Stimulated activated CD4-positive, alpha-beta T cell treated with anti-CD3 and anti-CD28 coated beads, Interleukin-2, amount 100 ng/mL, for 4 hours (primary cell): Measurements from ENCODE around the gene NOL4L.

Experiments used
- DNase-seq: peaks from one replicate; pipeline ENCODE4 v3.0.0-alpha.2; 2020; ENCODE audit warnings: low read depth

Gene NOL4L

DNA sequence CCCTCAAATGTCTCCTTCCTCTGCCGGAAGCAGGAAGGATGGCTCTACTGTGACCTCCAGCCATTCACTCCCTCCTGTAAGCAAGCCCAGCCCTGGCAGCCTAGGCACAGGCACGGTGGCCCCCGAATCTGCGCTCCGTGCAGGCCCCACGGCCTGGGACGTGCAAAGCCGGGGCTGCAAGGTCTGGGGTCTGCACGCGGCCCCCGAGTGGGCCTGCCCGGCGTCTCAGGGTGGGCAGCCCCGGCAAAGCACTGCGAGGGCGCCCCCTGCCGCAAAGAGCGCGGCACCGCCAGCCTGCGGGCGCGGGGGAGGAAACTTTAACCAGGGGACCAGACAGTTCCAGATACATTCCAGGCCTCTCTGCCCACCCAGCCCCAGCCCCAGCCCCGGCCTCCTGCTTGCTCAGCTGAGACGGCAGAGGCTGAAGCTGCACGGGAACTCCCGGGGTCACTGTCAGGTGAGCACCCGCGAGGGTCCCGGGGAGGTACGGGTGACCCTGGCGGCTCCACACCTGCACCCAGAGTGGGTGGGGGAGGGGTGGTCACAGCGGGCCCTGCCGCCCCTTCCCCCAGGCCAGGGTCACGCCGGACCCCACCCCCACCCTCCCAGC is 128.2 kb downstream of the NOL4L start:
- DNase-seq, result no peak

GRCh38 chr20:32455901-32456701 is 129.0 kb downstream of the NOL4L start:
- DNase-seq, result no peak

GRCh38 chr20:32455171-32455900 is 129.8 kb downstream of the NOL4L start:
- DNase-seq, result no peak

DNA sequence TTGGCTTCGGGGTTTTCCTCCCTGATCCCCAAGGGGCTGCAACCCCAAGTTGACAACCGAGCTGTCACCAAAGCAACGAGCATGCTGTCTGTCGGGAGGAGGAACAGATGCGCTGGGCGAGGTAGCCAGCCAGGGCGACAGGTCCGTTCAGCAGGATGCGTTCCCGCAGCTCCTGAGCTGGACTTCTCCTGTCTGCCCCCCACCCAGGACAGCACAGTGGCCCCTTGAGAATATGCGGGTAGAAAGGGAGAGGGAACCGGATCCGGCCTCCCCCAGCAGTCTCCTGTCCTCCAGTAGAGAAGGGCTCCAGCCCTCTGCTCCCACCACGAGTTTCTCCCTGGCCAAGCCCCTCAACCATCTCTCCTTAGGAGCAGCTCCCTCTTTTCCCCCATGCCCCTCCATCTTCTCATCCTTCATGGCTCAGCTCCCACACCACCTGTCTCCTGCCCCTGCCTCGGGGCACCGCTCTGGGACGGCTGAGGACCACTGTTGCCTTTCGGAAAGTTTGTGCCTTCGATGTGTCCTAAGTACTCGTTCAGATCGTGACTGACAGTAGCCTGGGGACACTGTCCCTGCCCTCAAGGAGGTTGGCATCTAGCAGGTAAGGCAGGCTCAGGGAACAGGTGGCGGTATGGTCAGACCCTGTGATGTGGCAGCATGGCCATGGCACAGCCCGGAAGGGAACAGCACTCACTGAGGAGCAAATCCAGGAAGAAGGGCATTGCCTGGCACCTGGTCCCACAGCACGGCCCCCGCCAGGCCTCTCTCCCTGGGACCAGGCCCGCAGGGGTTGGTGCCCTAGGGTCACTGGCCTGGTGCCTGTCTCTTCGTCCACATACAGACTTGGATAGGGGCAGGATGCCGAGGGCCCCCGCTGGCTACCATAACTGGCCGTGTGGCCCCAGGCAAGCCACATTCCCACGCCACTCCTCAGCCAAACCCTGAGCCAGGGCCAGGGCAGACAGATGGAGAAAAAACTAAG is 130.7 kb downstream of the NOL4L start:
- DNase-seq, result no peak

DNA sequence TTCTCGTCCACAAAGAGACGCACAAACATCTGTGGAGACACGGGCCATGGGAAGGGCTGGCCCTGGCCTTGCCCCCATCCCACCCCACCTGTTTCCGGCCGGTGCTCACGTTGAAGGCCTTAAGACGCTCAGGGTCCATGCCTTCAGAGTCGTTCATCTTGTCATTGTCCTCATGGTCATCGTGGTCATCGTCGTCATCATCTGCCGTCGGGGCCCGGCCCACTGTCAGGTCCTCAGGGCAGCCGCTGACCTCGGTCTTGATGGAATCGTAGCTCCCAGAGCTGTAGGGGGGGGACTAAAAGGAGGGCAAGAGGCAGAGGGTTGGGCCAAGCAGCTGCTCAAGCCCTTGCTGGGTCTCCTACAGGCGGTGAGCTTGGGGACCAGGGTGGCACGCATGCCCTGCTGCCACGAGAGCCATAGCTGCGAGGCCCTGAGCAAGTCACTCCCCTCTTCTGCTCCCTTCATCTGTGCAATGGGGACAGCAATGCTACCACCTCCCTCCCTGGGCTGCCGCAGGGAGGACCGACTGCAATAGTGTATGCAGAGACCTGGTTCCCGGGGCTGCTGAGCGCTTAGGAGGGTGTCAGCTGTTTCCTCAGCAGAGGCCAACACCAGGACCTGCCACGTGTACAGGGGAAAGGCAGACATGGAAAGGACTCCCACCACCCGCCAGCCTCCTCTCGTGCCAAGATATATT is 131.5 kb downstream of the NOL4L start:
- DNase-seq, result no peak

DNA sequence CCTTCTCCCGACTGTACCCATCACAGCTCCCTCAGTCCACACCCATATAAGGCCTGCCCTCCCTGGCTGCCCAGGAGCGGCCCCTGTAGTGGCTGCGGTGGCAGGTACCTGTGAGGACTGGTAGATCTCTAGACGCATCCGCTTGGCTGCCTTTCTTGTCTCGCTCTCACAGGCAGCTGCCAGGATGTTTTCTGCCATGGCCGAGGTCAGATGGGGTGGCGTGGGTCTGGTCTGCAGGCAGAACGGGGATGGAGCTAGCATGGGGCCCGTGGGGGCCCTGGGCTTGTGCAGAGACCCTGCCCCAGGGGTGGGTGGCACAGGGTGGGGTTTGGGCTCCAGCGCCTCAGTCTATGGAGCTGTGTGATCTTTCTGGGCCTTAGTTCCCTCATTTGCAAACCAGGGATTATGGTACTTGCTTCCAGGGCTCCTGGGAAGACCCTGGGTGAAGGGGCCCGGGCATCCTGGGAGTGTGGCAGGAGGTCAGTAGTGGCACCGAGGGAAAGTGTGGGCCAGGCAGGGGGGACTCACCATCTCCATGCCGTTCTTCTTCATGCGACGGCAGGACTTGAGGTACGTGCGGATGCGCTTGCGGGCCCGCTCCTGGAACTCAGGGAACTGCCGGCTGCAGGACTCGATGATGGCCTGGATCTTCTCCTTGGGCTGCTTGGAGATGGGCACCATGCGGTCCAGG is 132.2 kb downstream of the NOL4L start:
- no peak for DNase-seq

- no peak for DNase-seq
Observed at GRCh38 chr20:32451682-32452461, 133.3 kb downstream of the NOL4L start.

DNA sequence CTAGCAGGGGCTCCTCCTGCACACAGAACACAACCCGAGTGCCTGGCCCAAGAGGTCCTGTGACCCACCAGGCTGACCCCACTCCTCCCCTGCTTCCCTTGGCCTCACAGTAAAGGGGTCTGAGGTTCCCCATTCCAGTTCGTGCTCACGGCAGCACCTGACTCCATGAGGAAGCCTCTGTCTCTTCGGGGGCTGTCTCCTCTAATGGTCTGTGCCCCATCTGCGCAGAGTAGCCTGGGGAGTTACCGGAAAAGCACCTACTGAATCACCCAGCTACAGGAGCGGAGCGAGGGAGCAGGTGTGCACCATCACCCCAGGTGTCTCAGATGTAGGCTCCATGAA is 133.8 kb downstream of the NOL4L start:
- no peak for DNase-seq

DNA sequence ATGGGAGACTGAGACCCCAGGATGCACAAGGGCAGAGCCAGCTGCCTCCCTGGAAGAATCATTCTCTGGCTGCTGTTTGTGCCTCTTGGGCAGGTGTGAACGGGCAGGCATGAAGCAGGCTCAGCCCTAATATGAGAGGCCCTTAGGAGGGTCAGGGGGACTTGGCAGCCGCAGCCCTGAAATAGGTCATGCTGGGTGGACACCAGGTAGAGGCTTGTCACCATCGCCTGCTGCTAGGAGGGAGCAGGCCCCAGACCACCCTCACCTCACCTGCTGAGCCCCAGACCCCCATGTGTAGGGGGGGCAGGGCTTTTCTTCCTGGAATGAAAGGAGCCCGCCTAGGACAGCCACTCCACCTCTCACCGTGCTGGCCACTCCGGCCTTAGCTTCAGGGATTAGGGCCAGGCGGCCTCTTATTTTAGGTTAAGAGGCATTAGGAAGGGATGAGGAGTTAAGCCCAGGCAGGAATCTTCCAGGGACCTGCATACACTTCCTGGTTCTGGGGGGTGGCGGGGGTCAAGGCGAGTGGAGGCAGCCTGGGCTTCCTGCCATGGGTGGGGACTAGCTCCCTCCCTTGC is 134.6 kb downstream of the NOL4L start:
- DNase-seq, result no peak

DNA sequence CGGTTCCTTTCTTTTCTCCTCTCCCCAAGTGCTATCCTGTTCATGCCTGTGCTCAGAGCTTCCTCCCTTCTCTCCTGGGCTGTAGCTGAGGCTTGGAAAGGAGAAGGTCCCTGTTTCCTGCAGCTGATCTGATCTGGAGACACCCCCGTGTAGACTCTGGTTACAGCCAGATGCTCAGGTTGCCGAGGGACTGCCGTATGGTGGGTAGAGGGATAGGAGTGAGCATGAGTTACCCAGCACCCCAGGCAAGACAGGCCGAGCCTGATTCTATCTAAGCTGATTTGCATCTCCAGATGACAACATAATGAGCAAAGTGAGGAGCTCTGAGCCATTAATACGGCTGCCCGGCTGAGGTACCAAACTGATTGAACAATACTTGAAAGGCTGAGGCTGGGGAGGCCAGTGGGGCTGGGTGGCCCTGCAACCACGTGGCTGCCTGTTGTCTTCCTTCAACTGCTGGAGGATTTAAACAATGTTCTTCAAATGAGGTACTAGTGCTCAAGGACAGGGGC is 135.2 kb downstream of the NOL4L start:
- DNase-seq, result no peak

- DNase-seq, result no peak
Observed at GRCh38 chr20:32449057-32449889, 135.9 kb downstream of the NOL4L start.

DNA sequence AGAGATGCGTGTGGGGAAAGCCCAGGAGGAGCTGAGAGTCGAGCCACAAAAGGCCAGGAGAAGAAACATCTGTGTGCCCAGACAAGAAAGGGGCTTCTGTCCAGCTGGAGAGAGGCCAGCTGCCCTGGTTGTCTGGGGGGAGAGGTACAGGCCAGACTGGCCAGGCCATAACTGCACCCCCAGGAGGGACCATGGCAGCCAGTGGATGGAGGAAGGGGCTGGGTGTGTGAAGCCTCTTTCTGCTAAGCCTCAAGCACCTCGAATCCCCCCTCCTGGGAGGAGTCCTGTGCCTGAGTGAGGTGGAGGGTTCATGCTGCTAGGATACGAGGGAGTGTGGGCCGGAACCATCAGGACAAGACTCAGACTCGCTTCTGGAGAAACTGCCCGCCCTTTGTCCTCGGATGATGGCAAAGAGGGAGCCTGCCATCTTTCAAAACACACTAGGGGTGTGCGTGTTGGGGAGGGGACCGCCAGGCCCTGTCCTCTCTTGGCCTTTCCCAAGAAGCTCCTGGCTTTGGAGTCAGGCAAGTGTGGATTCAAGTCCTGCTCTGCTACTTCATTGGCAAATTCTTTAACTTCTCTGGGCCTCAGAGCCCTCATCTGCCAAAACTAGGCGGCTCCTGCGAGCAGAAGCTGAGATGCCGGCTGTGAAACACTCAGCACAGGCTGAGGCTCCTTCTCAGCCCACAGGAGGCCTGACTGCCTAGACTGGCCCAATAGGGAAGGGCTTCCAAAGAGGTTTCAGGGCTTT is 136.7 kb downstream of the NOL4L start:
- no peak for DNase-seq

DNA sequence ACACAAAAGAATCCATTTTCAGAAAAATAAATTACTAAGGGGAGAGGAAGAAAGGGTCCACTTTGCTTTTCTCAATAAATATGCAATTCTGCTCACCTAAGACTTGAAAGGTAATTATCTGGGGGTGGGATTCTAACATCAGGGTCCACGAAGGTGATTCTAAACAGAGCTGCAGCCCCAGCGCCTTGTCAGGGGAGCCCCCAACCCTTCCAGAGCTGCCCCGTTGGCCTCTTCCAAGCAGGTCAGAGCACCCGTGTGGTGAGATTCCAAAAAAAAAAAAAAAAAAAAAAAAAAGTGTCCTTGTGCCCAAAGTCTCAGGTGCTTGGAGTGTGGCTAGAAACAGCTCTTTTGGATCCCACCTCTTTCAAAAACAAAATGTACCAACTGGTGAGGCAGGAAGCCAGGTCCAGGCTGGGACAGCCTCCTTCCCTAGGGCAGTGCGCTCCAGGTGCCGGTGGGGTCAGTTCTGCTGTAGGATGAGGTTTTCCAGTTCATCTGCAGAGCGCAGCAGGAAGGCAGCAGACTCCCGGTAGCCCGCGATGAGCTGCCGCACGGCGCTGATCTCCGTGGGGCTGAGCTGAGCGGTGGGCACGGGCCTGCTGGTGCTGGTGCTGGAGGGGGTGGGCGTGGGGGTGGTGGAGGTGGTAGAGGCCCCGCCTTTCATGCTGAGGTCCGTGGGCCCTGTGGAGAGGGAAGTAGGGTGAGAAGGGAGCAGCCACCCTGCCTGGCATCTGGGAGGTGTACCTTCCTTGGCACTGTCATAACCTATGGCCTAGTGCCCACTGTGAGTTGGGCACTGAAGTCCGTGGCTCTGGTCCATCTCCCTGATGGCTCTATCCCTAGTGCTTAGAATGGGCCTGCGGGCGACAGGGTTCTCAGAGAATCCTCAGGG is 137.8 kb downstream of the NOL4L start:
- no peak for DNase-seq

- DNase-seq, result no peak
Observed at GRCh38 chr20:32446301-32447100, 138.6 kb downstream of the NOL4L start.

DNA sequence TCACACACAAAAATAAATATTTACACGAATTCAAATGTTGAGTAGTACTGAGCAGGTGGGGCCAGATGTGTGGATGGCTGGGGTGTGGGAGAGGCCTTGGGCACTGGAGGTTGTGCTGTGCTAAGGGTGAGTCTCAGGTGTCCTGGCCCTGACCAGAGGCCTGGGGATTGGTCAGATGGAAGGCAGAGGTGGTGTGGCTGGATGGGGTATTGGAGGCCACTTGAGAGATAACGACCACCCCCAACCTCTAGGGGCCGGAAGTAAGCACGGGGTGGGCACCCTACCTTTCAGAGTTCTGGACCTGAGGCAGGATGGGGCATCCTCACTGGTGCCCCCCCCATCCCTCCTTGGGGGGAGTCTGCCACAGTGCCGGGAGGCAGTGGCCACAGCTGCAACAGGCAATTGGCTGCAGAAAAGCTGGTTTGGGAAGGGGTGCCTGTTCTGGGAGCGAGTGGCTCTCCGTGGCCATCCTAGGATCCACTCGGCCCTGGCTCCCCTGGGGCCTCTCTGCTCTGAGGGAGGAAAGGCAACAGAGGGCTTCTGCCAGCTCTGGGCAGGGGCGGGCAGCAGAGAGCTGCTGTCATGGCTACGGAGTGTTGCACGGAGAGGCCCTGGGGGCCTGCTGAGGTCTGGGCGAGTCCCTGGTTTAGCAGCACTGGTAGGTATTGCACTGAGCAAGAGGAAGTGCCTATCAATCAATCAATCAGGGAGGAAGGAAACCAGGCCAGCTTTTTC is 139.4 kb downstream of the NOL4L start:
- no peak for DNase-seq
